ENCODE measurements around the gene MAGEB2.
"Not testable (repeated sequence)": the region's sequence is repeated elsewhere in the genome, so short reads cannot be mapped to it uniquely, and the experiment has no call there.

Gene MAGEB2, protein sequence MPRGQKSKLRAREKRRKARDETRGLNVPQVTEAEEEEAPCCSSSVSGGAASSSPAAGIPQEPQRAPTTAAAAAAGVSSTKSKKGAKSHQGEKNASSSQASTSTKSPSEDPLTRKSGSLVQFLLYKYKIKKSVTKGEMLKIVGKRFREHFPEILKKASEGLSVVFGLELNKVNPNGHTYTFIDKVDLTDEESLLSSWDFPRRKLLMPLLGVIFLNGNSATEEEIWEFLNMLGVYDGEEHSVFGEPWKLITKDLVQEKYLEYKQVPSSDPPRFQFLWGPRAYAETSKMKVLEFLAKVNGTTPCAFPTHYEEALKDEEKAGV

DNA sequence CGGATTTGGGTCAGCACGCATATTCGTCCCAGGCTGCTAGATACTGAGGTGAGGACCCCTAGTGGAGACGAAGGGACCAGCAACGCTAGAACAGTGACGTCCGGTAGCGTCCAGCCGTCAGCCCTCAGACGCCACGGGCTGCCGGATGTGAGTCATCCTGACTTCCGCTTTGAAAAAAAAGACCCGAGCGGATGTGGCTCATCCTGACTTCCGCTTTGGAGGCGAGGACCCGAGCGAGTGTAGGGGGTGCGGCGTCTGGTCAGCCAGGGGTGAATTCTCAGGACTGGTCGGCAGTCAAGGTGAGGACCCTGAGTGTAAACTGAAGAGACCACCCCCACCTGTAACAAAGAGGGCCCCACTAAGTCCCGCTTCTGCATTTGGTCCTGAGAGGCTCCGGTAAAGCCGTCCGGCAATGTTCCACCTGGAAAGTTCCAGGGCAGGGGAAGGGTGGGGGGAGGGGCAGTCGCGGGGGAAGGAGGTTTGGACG is at the start of gene MAGEB2:
TSS of gene MAGEB2 (plus strand) at position 207 of the 487 bp plus-strand sequence. CDS start 3,018 bp downstream, outside the sequence.
- DNase-seq (ENCODE audit: extremely low read depth in 1 of 2, low read depth in 1 of 2), result no peak

- DNase-seq (ENCODE audit: extremely low read depth in 1 of 2, low read depth in 1 of 2), result no peak
Measured at GRCh38 chrX:30170900-30171299, 44.5 kb upstream of the MAGEB2 start.

DNA sequence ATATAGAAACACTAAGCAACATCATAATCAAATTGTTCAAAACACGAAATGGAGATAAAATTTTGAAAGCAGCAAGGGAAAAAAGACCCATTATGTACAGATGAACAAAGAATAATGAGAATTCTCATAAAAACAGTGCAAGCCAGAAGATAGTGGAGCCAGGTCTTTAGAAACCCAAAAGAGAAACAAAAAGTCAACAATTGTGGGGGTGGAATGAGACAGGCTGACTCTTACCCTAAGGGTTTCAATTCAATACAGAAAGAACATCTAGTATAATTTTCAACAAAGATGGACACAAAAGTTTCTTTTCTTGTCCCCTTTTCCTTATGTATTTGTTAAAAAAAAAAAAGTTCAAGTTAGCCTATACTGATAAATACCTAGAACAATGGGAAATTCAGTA is 34.0 kb upstream of the MAGEB2 start:
- no peak for DNase-seq (ENCODE audit: extremely low read depth in 1 of 2, low read depth in 1 of 2)

- DNase-seq (ENCODE audit: extremely low read depth in 1 of 2, low read depth in 1 of 2), result no peak
Measured at GRCh38 chrX:30183554-30183953, 31.8 kb upstream of the MAGEB2 start.

- DNase-seq (ENCODE audit: extremely low read depth in 1 of 2, low read depth in 1 of 2), result no peak
Measured at GRCh38 chrX:30190426-30190825, 24.9 kb upstream of the MAGEB2 start.

GRCh38 chrX:30193910-30194309 is 21.5 kb upstream of the MAGEB2 start:
- not testable (repeated sequence) for DNase-seq (ENCODE audit: extremely low read depth in 1 of 2, low read depth in 1 of 2)

- no peak for DNase-seq (ENCODE audit: extremely low read depth in 1 of 2, low read depth in 1 of 2)
Measured at GRCh38 chrX:30196322-30196721, 19.0 kb upstream of the MAGEB2 start.

- DNase-seq (ENCODE audit: extremely low read depth in 1 of 2, low read depth in 1 of 2), result no peak
Measured at GRCh38 chrX:30212172-30212571, 3.2 kb upstream of the MAGEB2 start.

DNA sequence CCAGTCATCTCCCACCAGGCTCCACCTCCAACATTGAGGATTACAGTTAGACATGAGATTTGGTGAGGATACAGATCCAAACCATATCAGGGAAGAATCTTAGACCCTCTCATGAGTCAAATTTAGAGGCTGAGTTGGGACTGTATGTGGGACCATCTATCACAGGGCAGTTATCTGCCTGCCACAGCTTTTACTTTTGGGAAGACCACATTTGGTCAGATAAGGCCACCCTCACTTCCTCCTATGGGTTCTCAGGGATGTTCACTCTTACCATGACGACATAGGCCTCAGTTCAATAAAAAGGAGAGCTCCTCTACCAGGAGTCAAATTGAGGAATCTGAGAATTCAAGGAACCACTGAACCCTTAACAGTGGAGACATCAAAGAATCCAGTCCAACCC is 2.1 kb downstream of the MAGEB2 start:
- no peak for DNase-seq (ENCODE audit: extremely low read depth in 1 of 2, low read depth in 1 of 2)

DNA sequence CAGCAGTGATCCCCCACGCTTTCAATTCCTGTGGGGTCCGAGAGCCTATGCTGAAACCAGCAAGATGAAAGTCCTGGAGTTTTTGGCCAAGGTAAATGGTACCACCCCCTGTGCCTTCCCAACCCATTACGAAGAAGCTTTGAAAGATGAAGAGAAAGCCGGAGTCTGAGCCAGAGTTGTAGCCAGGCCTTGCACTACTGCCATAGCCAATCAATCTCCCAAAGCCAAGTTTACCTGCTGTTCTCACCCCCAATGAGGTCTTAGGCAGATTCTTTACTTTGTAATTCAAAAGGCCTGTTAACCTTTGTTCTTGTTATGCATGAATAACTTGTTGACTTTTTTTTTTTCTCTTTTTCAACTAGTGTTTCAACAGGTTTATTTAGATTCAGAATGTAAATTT is 4.0 kb downstream of the MAGEB2 start:
- DNase-seq (ENCODE audit: extremely low read depth in 1 of 2, low read depth in 1 of 2), result no peak

DNA sequence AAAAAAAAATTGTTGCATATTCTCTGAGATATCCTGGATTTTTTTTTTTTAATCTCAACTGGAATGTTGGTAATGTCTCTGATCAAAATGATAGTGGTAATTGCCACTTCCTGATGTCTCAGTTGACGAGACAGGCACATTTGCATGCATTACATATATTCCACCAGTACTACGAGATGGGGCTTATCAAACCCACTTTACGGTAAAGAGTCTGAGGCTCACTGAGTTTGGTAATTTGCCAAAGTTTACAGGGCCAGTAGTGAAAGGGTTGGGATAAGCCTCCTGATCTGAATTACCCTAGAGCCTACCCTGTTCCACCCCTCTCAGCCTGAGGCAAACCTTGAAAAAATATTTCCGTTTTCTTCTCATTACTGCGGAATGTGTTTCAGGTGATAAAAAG is 5.3 kb downstream of the MAGEB2 start:
- DNase-seq (ENCODE audit: extremely low read depth in 1 of 2, low read depth in 1 of 2), result no peak

DNA sequence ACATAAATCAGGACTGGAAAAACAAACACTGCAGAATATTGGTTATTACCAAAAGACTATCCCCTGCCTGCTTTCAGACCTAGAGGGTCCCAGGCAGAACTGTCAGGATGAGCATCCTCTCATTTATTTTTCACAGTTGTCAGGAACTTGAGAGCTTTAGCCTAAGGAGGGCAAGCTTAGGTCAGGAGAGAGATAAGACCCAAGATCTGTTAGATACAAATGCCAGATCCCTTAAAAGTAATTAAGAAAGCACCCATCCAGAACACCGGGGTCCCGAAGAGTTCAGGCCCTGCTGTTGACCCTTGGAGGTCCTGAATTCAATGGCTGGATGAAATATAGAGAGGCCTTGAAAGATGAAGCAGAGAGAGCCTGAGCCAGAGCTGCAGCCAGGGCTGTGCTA is 9.2 kb downstream of the MAGEB2 start:
- DNase-seq (ENCODE audit: extremely low read depth in 1 of 2, low read depth in 1 of 2), result no peak

DNA sequence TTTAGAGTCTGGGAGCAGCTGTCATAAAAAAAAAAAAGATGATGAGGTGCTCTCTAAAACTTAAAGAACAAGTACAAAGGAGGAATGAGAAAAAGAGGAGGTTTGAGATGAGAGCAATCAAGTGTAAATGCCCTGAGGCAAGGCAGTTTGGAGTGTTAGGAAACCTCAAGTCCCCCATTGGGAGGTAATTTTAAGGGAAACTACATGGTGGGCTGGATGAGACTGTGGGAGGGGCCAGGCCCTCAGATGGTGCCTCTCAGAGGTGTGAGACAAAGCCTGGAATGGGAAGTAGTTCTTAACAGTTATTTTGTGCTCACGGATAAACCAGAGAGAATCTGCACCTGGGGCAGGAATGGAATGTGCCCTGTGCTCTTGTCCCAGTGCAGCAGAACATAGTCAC is 13.2 kb downstream of the MAGEB2 start:
- no peak for DNase-seq (ENCODE audit: extremely low read depth in 1 of 2, low read depth in 1 of 2)

DNA sequence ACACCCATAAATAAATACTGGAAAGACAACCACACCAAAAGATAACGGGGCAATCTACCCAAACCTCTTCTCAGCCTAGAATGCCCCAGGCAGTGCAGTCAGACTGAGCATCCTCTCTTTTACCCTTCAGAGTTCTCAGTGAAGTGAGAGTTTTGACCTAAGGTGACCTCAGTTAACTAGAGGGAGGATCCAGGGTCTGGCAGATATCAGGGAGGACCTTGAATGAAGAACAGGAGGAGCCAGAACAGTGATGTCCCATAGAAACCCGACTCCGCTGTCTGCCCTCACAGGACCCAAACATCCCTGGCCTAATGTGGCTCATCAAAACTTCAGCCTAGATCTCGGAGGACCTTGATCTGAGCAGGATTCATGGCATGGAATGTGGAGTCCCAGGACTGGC is 15.0 kb downstream of the MAGEB2 start, which contains the start of gene MAGEB3:
TSS of gene MAGEB3 (plus strand) at position 263 of the 400 bp plus-strand sequence. CDS start 5,268 bp downstream, outside the sequence.
- no peak for DNase-seq (ENCODE audit: extremely low read depth in 1 of 2, low read depth in 1 of 2)

DNA sequence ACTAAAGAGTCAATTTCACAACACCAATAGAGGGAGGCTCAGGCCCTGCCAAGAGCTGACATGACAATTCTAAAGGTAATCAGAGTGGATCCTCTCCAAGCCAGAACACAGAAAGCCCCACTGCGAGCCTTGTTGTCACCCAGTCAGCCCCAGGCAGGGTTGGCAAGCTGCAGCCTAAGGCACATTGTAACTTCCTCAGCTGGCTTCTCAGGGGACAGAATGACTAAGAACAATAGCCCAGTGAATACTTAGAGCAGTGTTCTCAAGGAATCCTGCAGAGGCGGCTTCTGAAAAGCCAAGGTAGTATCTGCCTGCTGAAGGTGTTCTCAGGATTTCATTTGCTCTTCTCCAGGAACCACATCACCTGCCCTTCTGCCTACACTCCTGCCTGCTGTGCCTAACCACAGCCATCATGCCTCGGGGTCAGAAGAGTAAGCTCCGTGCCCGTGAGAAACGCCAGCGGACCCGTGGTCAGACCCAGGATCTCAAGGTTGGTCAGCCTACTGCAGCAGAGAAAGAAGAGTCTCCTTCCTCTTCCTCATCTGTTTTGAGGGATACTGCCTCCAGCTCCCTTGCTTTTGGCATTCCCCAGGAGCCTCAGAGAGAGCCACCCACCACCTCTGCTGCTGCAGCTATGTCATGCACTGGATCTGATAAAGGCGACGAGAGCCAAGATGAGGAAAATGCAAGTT is 26.5 kb downstream of the MAGEB2 start, which contains the start of gene MAGEB4:
TSS of gene MAGEB4 (plus strand) at position 277 of the 692 bp plus-strand sequence. CDS start at position 413, 136 bp downstream.
- no peak for DNase-seq (ENCODE audit: extremely low read depth in 1 of 2, low read depth in 1 of 2)

DNA sequence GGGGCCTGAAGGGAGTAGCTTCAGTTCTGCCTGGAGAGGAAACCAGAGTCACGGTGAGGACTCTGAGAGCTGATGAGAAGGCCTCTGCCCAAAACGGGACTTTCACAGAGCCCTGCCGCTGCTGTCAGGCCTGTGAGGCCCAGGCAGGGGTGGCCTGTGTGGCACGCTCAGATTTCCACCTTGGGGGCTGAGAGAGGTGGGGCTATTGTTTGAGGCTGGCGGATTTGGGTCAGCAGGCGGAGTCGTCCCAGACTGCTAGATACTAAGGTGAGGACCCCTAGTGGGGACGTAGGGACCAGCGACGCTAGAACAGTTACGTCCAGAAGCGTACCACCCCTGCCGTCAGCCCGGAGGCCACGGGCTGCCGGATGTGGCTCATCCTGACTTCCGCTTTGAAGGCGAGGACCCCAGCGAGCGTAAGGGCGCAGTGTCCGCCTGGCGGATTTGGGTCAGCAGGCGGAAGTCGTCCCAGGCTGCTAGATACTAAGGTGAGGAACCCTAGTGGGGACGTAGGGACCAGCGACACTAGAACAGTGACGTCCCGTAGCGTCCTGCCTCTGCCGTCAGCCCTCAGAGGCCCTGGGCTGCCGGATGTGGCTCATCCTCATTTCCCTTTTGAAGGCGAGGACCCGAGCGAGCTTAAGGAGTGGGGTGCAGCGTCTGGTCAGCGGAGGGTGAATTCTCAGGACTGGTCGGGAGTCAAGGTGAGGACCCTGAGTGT is 31.6 kb downstream of the MAGEB2 start, which contains the start of gene MAGEB1:
TSS of gene MAGEB1 (plus strand) at position 378 of the 721 bp plus-strand sequence. CDS start 3,348 bp downstream, outside the sequence.
- no peak for DNase-seq (ENCODE audit: extremely low read depth in 1 of 2, low read depth in 1 of 2)

DNA sequence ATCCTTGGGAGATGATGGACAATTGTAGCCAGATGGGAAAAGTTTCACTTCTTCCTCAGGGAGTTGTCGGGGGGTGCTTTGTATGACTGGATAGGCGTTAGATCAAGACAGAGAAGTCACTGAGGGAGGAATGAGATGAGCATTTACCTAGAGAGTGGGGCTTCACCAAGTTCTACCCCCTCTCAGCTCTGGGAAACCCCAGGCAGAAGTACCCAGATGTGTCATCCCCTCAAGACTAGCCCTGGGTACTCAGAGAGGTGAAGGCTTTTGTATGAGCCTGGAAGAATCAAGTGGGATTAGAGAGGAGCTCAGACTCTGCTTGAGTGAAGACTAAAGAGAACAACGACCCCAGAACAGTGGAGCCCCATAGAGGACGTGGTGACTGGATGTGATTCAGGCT is 33.5 kb downstream of the MAGEB2 start:
- no peak for DNase-seq (ENCODE audit: extremely low read depth in 1 of 2, low read depth in 1 of 2)

- DNase-seq (ENCODE audit: extremely low read depth in 1 of 2, low read depth in 1 of 2), result no peak
Measured at GRCh38 chrX:30253257-30253656, 37.9 kb downstream of the MAGEB2 start.

DNA sequence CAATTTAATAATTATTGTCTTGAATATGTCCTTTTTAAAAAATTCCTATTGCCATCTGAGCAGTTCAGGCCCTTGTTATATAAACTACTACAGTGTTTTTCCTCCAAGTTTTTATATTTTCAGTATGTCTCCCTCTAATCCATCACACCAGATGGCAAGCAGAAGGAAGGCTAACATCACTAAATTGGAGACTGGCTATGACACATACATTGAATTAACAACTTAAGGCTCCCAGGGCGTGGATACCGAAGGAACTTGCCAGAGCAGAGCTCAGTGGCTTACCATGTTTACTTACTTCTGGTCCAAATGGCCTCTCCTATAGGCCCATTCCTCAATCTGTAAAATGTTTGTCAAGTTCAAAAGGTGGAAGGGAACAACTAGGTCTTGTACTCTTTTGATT is 44.6 kb downstream of the MAGEB2 start:
- DNase-seq (ENCODE audit: extremely low read depth in 1 of 2, low read depth in 1 of 2), result no peak

DNA sequence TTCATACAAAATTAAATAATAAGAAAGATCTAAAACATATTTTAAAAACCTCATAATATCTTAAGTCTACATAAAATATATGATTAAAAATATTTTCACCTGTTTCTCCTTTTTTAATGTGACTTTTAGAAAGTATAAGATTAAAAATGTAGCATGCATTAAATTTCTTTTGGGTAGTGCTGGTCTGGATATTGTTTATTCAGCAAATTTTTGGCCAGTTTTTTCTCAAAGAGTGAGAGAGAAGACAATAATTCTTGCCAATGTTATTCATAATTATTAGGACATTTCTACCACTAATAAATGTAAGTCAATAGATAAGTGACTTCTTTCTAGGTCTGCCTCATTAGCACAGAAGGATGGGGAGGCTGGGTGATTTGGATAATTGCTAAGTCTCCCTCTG is 45.6 kb downstream of the MAGEB2 start:
- no peak for DNase-seq (ENCODE audit: extremely low read depth in 1 of 2, low read depth in 1 of 2)

DNA sequence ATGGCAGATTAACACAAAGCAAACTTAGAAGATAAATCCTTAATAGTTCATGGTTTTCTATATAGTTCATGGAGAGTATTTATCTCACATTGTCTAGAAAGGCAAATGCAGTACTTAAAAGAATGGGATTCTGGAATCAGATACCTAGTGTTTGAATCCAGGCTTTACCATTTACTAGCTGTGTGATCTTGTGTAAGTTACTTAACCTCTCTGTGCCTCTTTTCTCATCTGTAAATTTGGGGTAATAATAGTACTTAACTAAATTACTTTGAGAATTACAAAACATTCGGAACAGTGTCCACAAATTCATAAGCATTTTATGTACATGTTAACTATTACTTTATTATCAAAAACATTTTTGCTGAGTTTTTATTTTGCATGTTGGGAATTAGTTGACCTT is 47.4 kb downstream of the MAGEB2 start:
- DNase-seq (ENCODE audit: extremely low read depth in 1 of 2, low read depth in 1 of 2), result no peak

All from activated CD8-positive, alpha-beta memory T cell treated with anti-CD3 and anti-CD28 coated beads for 1 hour (primary cell).